GM19193 (cell line): ENCODE measurements around the gene KIF5C.
A peak's percentile ranks its signal among the peaks of the same experiment; 100 is the strongest.

Experiments
- POLR2A ChIP-seq: IDR thresholded peaks from 4 replicates; pipeline ENCODE4 v1.6.1; 2011; ENCODE audit not compliant: insufficient read depth, insufficient read length; ENCODE audit errors: extremely low read depth

The KIF5C gene

DNA sequence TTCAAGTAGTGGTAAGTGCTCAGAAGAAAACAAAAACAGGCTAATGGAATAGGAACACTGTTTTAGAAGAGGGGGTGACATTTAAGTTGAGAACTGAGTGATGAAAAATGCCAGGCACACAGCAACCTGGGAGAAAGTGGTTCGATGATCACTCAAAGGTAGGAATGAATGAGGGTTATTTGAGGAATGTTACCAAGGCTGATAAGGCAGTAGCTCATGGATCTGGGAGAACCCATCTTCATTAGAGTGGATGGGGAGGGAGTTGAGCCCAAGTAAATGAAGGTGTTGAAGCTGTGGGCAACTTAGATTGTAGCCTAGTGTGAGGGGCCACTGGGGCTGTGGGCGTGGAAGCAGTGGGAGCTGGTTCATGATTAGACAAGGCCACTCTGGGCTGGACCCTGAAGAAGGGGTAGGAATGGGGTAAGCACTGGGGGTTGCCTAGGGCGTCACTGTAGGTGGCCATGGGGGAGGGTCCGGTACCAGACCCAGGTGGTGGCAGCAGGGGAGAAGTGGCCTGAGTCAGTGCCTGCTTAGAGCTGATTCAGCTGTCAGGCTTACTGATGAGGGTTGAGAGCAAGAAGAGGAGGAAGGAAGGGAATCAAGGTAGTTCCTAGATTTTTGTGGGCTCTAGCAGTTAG, 141.0 kb downstream of the KIF5C start:
- TF ChIP-seq POLR2A: no peak

DNA sequence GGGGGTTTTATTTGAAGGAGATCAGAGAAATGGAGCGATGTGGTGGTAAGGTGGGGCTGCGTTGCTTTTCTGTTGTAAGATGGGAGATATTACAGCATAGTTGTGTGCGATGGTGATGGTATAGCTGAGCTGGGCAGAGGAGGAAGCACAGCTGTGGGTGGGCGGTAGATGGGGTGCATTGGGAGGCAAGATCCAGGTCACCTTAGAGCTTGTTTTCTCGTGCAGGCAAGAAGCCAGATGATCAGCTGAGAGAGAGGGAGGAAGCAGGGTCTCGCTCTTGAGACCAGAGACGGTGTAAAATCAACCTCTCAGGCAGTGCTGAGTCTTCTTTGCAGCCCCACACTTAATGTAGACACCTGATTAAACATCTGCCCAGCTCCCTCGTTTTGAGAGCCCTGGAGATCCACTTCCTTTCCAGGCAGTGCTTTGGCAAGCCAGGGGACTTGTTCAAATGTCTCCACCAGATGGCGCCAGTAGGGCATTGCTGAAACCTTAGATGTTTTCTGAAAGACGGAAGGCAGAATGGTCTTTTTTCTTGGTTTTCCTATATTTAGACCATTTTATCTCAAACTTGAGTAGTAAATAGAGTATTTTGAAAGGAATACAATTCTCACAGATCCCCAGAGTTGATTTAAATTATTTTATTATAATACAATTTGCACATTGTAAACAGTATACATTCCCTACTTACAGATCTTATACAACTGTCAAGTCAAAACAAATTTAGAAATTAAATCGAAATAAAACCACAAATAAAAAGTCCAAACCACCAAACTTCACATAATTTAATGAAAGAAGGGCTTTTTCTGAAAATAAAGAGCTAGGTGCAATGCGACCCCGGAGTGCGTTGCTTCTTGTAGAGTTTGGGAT, 142.3 kb downstream of the KIF5C start:
- TF ChIP-seq POLR2A: no peak

DNA sequence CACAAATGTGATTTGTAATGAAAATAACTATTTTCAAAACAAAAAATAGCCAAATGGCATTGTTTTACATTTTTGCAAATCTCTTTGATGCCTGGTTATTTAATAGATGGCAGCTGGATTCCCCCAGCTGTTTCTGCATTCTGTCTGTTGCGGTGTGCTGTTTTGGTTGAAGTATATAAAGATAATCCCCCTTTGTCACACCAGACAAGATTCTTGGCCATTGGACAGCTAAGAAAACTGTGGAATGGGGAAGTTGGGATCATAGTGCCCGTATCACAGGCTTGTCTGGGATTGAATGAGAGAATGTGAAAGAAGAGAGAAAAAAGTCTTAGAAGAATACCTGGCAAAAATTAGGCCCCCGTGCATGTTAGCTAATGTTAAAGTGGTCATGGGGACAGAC, 144.0 kb downstream of the KIF5C start:
- no peak for TF ChIP-seq POLR2A

DNA sequence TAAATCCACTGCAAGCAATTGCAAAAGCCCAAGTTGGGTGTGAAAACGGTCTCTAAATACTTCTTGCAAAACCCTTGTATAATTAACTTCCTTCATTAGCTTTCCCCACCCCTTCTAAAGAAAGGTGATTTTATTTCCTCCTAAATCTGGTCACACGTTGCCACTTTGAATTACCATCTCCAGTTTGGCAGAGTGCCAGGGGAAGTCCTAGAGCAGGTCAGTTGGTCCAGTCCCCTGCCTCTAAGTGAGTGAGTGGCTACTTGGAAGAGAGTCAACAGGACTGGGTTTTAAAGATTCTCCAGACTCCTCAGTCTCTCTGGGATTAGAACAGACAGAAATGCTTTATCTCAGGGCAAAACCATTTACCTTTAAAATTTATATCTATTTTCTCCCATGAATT, 144.7 kb downstream of the KIF5C start:
- TF ChIP-seq POLR2A: no peak

DNA sequence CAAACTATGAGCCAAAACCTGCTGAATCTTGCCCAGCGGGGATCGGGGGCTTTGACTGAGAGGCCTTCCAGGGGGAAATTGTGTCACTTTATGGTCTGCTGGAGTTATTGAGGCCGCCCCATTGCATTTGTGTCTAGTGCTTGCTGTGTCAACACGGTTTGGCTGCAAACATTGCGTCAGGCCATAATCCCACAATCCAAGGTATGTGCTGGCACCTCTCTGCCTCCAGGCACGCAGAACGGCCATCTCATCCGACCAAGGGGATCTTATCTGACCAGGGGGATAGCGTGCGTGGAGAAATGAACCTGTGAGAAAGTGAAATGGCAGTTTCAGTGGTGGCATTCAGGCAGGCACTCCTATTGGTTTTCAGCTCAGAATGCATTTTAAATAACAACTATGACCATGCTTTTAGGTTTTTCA, 145.4 kb downstream of the KIF5C start:
- peak; percentile 41 for TF ChIP-seq POLR2A

DNA sequence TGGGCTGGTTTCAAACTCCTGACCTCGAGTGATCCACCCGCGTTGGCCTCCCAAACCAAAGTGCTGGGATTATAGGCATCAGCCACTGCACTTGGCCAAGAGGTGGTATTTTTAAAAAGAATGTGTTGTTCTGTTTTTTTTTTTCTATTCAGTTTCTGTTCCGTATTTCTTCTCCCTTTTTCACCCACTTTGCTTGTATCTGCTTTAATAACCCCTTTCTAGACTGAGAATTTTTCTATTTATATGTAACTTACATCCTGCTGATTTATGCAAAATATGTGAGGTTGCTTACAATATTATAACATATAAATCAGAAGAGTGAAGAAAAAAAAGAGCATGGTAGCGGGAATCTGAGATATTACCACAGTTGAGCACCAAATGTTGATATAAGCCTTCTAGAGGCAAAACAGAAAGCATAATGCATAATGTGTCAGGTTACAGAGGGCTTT, 146.3 kb downstream of the KIF5C start:
- no peak for TF ChIP-seq POLR2A

DNA sequence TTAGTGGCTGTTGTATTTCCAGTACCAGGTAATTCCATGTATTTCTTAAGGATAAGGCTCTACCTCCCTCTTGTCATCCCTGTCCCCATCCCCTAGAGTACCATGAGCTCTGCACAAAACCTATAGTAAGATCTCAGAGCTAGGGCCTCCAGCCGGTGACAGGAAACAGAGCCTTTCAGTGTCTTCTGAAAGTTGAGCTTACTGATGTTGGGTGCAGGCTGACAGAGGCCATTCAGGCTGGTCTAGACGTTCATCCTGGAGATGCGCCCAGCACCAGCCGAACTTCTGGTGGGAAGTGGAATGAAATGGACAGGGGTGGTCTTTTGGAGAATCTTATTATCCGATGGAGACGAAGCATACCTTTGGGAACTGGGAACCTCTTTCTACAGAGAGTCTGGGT, 146.7 kb downstream of the KIF5C start:
- peak; percentile 42 for TF ChIP-seq POLR2A

DNA sequence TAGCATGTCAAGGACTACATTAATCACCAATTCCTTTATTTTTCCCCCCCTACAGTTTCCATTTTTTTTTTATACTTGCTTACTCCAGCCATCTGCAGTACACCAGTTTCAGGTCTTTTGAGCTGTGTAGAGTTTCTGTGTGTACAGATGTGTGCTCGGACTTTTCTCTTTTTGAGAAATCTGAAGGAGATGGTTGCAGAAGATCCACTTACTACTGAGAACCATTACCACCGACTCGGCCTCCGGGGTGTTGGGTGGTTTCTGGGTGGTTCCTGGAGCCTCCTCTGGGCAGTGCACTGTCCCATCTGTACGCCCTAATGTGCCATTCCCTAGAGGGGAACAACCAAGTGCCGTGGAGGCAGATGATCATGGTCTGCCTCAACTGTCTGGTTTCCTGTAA, 148.1 kb downstream of the KIF5C start:
- TF ChIP-seq POLR2A: no peak

DNA sequence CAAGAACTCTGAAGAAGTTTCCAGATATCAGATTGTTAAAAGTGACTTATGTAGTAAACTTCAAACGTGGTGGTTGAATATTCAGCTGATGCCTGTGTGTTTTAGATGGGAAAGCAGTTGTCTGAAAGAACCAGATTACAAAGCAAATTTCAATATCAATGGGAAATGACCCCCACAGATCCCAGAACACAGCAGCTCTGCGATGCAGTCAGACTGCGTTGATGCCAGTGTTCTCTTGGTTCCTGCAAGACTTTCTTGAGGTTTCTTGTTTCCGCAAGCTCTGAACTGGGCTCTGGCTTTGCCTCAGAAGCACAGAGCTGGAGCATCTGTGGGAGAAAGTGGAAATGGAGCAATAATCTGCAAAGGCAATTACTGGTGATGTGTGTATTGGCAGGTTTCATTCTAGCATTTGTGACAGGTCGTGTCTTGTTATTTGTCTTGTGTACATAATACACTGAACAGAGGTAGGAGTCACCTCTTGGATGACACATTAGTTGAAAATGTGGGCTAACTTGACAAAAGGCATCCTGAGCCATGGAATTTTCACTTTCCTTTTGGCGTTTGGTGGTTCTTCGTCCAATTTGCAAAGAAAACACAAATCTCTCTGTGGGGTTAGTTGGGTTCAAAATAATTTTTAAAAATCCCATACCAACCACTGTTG, 152.7 kb downstream of the KIF5C start:
- no peak for TF ChIP-seq POLR2A

DNA sequence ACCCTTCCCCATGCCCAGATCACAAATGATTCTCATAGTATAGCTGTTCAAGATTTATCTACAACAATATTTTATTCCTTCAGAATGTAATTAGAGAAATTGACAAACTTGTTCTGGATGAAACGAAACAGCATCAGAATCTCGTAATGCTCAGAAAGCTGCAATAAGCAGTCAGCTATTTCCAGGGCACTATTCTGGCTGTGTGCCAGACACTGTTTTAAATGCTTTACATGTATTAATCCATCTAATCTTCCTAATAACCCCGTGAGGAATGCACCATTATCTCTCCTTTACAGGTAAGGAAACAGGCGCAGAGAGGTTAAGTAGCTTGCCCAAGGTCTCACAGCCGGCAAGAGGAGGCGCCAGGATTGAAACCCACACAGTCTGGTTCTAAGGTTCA, 153.3 kb downstream of the KIF5C start:
- TF ChIP-seq POLR2A: no peak

DNA sequence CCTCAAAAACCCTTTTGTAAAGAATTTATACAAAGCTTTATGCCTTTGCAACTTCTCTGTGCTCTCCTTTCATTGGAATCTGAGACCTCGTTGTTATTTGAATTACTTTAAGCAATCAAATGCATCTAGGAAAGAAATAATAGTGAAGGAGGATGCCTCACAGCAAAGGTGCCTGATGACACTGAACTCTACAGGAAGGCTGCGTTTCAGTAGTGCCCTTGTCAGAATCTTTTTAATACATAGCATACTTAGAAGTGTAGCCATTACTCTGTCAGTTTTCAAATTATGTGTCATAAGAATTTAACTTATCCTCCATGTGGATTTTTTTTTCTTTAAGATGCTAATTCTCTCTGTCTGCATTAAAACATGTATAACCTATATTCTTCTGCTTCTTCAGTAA, 153.9 kb downstream of the KIF5C start:
- no peak for TF ChIP-seq POLR2A

DNA sequence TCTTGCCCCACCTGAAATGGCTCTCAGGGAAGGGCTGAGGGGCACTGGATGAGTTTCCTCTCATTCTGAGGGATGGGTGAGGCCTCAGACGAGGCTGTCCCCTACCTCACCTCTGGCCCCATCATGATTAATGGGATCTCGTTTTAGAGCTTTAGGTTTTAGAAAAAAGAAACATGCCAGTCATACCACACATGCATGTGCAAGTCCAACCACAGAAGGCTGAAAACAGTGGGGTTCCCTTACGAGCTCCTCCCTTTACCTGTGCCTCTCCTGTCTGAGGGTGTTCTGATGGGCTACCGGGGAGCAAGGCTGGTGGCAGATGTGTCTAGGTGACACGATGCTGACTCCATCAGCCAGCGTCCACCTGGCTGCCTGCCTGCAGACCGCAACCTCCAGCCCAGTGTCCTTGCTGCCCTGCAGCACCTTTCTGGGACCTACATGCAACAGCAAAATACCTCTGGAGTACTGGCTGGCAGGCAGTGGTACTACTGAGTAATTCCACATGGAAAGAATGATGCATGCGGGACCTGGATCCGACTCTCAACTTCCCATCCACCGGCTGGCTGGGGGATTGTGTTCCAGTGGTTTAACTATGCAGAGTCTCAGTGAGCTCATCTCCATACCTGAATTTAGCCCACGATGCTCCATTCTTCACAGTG, 154.4 kb downstream of the KIF5C start:
- TF ChIP-seq POLR2A: no peak

DNA sequence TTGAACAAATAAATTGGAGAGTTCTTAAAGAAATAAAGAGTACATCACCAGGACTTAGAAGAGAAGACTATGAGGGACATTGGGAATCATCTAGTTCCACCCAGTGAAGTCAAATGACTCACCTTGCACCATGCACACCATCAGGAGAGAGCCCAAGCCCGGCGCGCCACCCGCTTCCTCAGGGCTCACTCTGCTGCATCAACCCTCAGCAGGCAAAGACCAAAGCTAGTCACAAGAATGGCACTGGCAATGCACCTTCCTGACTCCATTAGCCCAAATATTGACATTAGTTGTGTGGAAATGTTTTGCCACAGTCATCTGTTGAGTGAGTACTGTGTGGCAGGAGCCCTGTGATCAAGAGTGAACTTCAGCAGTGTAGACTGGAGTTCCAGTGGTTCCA, 156.4 kb downstream of the KIF5C start:
- TF ChIP-seq POLR2A: no peak

DNA sequence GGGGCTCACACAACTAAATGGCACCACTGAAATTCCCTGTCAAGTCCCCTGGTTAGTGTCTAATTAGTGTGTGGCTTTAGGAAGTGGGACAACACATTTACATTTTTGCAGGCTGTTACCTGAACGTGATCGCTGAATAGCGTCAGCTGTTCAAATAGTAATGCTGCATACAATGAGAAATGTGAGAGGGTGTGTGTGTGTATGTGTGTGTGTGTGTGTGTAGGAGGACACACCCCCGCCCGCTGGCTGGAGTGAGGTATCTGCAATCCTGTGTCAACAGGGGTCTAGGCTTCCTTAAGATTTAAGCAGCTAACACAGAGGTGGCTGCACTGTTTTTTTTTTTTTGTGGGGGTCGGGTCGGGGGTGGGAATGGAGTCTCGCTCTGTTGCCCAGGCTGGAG, 158.7 kb downstream of the KIF5C start:
- no peak for TF ChIP-seq POLR2A

DNA sequence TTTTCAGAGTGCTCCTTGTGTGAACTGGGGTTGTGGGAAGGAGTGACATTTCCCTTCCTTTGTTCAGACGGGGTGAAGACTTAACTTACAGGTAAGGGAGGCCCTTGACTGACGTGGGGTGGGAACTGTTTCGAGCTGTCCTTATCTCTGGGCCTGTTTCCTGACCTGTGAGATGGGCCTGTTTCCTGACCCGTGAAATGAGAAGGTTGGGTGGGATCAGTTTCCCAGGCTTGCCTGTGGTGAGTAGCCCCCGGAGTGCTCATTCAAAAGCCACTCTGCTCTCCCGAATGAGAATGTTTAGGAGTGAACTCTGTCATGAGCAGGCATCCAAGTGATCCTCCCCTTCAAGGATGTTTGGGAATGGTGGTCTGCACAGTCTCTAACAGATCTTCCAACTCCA, 159.4 kb downstream of the KIF5C start:
- no peak for TF ChIP-seq POLR2A
